Mononuclear cell (primary cell): Measurements from ENCODE around the gene SYNDIG1. TPM values are rescaled to one million over a fixed set of nuclear protein-coding genes. Genes with fewer than 3 reads are reported as not detected.

ENCODE experiments used
- H3K27me3 ChIP-seq: 2 replicates; pipeline ENCODE4 v1.6.0; 2011; ENCODE audit warnings: low read length, control low read depth; ENCODE audit not compliant: insufficient read depth
- H3K4me1 ChIP-seq: 2 replicates; pipeline ENCODE4 v1.5.1; 2011; ENCODE audit warnings: mild to moderate bottlenecking, low read length, control low read depth; ENCODE audit not compliant: insufficient read depth
- H3K4me3 ChIP-seq: 2 replicates; pipeline ENCODE4 v1.5.1; 2011; ENCODE audit warnings: mild to moderate bottlenecking, low read length, moderate library complexity
- H3K9me3 ChIP-seq: 2 replicates; pipeline ENCODE4 v1.5.1; 2011; ENCODE audit warnings: low read depth, mild to moderate bottlenecking, control low read depth, low read length
- total RNA-seq: library from RNA; depleted of rRNA; stranded (reverse); fragments of >200 nt; gene quantifications from one replicate; pipeline ENCODE4 v1.2.3, GENCODE V29; 2012

Gene SYNDIG1
- total RNA-seq, 1 donor: not detected

- no peaks in the 10 kb centered on the region for H3K4me1 ChIP-seq
- no peaks in the 10 kb centered on the region for H3K27me3 ChIP-seq
- no peak overlapping the region for H3K4me3 ChIP-seq
- no peaks in the 10 kb centered on the region for H3K9me3 ChIP-seq
Measured at GRCh38 chr20:24662752-24663365, 193.4 kb downstream of the SYNDIG1 start.

GRCh38 chr20:24663496-24663895 lies 194.1 kb downstream of the SYNDIG1 start:
- Histone ChIP-seq H3K9me3 (no peaks in the 10 kb centered on the region), H3K4me1 (no peaks in the 10 kb centered on the region), H3K27me3 (no peaks in the 10 kb centered on the region), H3K4me3 (no peak overlapping the region)

- H3K9me3 ChIP-seq: no peaks in the 10 kb centered on the region
- no peak overlapping the region for H3K4me3 ChIP-seq
- H3K27me3 ChIP-seq: no peaks in the 10 kb centered on the region
- no peaks in the 10 kb centered on the region for H3K4me1 ChIP-seq
Measured at GRCh38 chr20:24664266-24664986, 195.0 kb downstream of the SYNDIG1 start.

DNA sequence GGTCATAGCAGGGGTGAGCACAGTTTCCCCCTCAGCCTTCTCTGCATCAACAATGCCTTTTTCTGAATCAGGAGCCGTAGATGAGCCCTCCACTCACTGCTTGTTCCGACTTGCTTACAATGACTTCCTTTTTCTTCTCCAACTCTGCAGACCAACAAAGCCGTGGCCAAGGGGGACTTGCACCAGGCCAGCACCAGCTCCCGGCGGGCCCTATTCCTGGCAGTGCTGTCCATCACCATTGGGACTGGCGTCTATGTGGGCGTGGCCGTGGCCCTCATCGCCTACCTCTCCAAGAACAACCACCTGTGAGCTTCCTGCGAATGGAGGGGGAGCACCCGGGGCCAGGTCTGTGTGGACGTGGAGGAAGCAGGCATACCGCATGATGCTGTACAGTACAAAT lies 195.8 kb downstream of the SYNDIG1 start:
- no peak overlapping the region for H3K4me3 ChIP-seq
- H3K4me1 ChIP-seq: no peaks in the 10 kb centered on the region
- H3K9me3 ChIP-seq: no peaks in the 10 kb centered on the region
- H3K27me3 ChIP-seq: no peaks in the 10 kb centered on the region

- no peaks in the 10 kb centered on the region for H3K4me1 ChIP-seq
- no peak overlapping the region for H3K4me3 ChIP-seq
- no peaks in the 10 kb centered on the region for H3K27me3 ChIP-seq
- no peaks in the 10 kb centered on the region for H3K9me3 ChIP-seq
Measured at GRCh38 chr20:24665741-24666191, 196.3 kb downstream of the SYNDIG1 start.

DNA sequence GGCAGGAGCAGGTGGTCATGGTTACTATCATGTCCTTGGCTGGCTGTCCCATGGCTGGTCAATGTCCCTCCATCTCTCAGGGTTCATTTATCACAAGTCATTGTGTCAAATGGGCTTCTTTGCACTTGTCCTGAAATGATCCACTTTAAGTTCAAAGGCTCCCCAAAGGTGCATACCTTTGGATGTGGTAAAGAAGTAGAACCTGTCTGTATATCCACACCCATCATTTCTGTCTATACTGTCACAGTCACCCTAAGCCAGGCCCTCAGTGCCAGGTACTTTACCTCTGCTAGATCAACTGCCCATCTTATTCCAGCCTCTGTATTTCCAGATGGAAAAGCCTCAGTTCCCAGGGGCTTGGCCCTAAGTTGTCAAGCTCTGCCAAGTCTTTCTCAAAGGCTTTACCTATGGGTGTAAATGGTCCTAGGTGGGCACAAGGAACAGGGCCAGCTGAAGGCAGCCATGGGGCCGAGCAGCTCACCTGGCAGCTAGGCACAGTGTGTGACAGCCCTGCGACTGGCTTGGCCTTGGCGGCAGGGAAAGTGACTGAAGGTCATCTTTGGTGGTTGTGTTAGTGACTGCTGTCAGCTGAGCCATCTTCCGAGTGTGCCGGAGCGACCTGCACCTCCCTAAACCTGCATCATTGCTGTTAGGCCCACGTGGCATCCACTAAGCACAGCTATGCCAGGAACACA lies 198.4 kb downstream of the SYNDIG1 start:
- no peaks in the 10 kb centered on the region for H3K4me1 ChIP-seq
- no peak overlapping the region for H3K4me3 ChIP-seq
- no peaks in the 10 kb centered on the region for H3K27me3 ChIP-seq
- no peaks in the 10 kb centered on the region for H3K9me3 ChIP-seq

DNA sequence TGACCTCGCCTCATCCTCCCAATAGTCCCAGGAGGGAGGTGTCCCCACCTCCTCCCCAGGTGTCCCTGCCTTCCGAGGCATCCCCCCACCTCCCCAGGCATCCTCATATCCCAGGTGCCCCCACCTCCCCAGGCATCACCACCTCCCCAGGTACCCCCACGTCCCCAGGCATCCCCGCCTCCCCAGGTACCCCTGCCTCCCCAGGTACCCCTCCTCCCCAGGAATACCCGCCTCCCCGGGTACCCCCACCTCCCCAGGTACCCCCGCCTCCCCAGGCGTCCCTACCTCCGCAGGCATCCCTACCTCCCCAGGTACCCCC lies 198.9 kb downstream of the SYNDIG1 start:
- Histone ChIP-seq H3K9me3 (no peaks in the 10 kb centered on the region), H3K4me1 (no peaks in the 10 kb centered on the region), H3K27me3 (no peaks in the 10 kb centered on the region), H3K4me3 (no peak overlapping the region)

GRCh38 chr20:24668791-24669190 lies 199.4 kb downstream of the SYNDIG1 start:
- H3K27me3 ChIP-seq: no peaks in the 10 kb centered on the region
- H3K9me3 ChIP-seq: no peaks in the 10 kb centered on the region
- H3K4me3 ChIP-seq: no peak overlapping the region

DNA sequence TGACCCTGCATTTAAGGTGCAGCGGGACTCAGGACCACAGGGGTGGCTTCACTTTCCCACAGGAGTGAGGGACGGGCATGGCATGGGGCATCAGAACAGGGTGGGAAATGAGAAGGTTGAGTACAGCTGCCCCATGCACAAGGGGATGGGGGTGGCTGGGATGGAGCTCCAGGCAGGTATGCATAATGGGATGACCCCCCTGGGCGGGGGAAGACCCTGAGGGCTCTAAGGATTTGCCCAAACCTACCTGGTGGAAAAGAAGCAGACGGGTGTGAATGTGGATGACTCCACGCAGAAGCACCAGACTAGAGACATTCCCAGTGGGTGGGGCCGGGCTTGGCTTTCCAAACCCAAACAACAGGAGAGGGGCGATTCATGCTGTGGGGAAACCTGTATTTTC lies 200.3 kb downstream of the SYNDIG1 start:
- Histone ChIP-seq H3K9me3 (no peaks in the 10 kb centered on the region), H3K4me1 (no peaks in the 10 kb centered on the region), H3K4me3 (no peak overlapping the region), H3K27me3 (no peaks in the 10 kb centered on the region)

More at GRCh38 chr20:24668791-24669190, 199.4 kb downstream of the SYNDIG1 start:
- no peaks in the 10 kb centered on the region for H3K4me1 ChIP-seq

GRCh38 chr20:24670341-24670872 lies 201.0 kb downstream of the SYNDIG1 start:
- no peaks in the 10 kb centered on the region for H3K4me1 ChIP-seq
- no peaks in the 10 kb centered on the region for H3K9me3 ChIP-seq
- no peaks in the 10 kb centered on the region for H3K27me3 ChIP-seq
- no peak overlapping the region for H3K4me3 ChIP-seq

GRCh38 chr20:24670981-24671380 lies 201.6 kb downstream of the SYNDIG1 start:
- no peaks in the 10 kb centered on the region for H3K9me3 ChIP-seq
- H3K4me1 ChIP-seq: no peaks in the 10 kb centered on the region
- H3K4me3 ChIP-seq: no peak overlapping the region
- no peaks in the 10 kb centered on the region for H3K27me3 ChIP-seq

- H3K4me1 ChIP-seq: no peaks in the 10 kb centered on the region
- H3K9me3 ChIP-seq: no peaks in the 10 kb centered on the region
- no peaks in the 10 kb centered on the region for H3K27me3 ChIP-seq
- no peak overlapping the region for H3K4me3 ChIP-seq
Measured at GRCh38 chr20:24672181-24672880, 202.9 kb downstream of the SYNDIG1 start.

DNA sequence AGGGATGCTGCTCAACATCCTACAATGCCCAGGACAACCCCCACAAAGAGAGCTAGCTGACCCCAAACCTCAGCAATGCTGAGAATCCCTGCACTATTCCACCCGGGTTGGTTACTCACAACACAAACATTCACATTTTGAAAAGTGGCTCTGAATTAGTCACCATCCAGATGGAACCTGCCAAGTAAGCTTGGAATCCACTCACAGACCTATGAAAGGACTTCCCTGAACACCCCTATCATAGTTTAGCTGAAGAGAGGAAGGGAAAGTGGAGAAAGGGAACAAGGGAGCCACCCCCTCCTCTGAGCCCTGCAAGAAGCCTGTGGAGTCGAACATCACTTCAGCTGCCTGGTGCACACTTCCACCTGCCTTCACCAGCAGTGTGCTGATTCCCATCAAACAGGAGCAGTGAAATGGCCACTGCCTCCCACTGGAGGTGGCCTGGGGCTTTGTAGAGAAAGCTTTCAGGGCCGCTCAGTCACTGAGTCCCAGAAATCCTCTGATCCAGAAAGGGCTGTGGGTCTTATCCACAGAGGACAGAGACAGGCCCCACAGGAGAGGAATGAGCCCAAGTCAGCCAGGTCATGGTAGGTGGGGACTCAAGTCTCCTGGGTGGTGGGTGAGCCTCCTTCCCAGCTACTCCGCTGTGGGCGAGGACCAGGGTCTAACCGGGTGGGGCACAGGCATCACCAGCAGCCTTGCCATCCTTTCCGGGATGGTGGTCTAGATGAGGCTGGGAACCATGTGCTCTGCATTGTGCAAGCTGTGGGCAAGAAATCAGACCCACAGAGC lies 203.7 kb downstream of the SYNDIG1 start:
- Histone ChIP-seq H3K27me3 (no peaks in the 10 kb centered on the region), H3K9me3 (no peaks in the 10 kb centered on the region), H3K4me1 (no peaks in the 10 kb centered on the region), H3K4me3 (no peak overlapping the region)
